Panc1 (cell line): ENCODE results near the gene UBTD2. TPM values are rescaled to one million over a fixed set of nuclear protein-coding genes. Genes with fewer than 3 reads are reported as not detected.

Experiments
- ATAC-seq: fragments of 200-7000 bp; cut with Tn5 transposase; 2 replicates; pipeline ENCODE4 v1.9.1; 2020; ENCODE audit warnings: mild to moderate bottlenecking, moderate library complexity
- BruUV-seq: library from RNA; stranded (reverse); fragments of 400-500 nt; replicated peaks from 2 replicates; lab custom pipeline; 2021; lab: Mats Ljungman, UMichigan
- CTCF ChIA-PET: fragments of 300-600 bp; sonication (Branson Sonifier 250); formaldehyde crosslinking; loops from one replicate; lab custom pipeline; 2022; ENCODE audit warnings: antibody characterized with exemption; lab: Charles Lee
- POLR2A ChIA-PET: fragments of 300-600 bp; sonication (Branson Sonifier 250); formaldehyde crosslinking; loops from one replicate; lab custom pipeline; 2022; ENCODE audit warnings: antibody characterized with exemption; lab: Charles Lee
- DNase-seq: peaks from one replicate; pipeline ENCODE4 v3.0.0-alpha.2; 2010; ENCODE audit warnings: low read depth, low spot score
- H3K27ac ChIP-seq: 2 replicates; pipeline ENCODE4 v1.5.1; 2011; ENCODE audit warnings: mild to moderate bottlenecking, low read length, inconsistent platforms
- H3K27me3 ChIP-seq: fragments of 200-500 bp; sonication (Bioruptor generic); 2 replicates; pipeline ENCODE4 v1.6.0; 2014; ENCODE audit warnings: low read length, inconsistent platforms; ENCODE audit not compliant: control insufficient read depth, insufficient read depth
- H3K36me3 ChIP-seq: fragments of 200-500 bp; sonication (Bioruptor generic); 2 replicates; pipeline ENCODE4 v1.5.1; 2014; ENCODE audit warnings: inconsistent platforms, mild to moderate bottlenecking, low read length, moderate library complexity; ENCODE audit not compliant: control insufficient read depth, insufficient read depth
- H3K4me1 ChIP-seq: 2 replicates; pipeline ENCODE4 v1.5.1; 2011; ENCODE audit warnings: inconsistent platforms, mild to moderate bottlenecking, low read length, moderate library complexity; ENCODE audit not compliant: control insufficient read depth, insufficient read depth
- H3K4me3 ChIP-seq, 2 experiments: 2 replicates each; pipeline ENCODE4 v1.5.1; 2011 to 2012; ENCODE audit warnings: low read depth in 2 of 2, low read length in 2 of 2, mild to moderate bottlenecking in 2 of 2, inconsistent platforms in 1 of 2, moderate library complexity in 1 of 2
- H3K9me3 ChIP-seq: fragments of 200-500 bp; sonication (Bioruptor generic); 2 replicates; pipeline ENCODE4 v1.5.1; 2014; ENCODE audit warnings: low read depth, mild to moderate bottlenecking, inconsistent platforms, low read length, moderate library complexity; ENCODE audit not compliant: control insufficient read depth, insufficient read depth
- POLR2AphosphoS5 ChIP-seq: IDR thresholded peaks from 2 replicates; pipeline ENCODE4 v1.6.1; 2012; ENCODE audit warnings: mild to moderate bottlenecking, low read depth, low read length, moderate library complexity
- SIN3A ChIP-seq: IDR thresholded peaks from 2 replicates; pipeline ENCODE4 v1.6.1; 2012; ENCODE audit warnings: low read depth, mild to moderate bottlenecking, low read length, moderate library complexity, borderline replicate concordance; ENCODE audit not compliant: insufficient read depth
- TCF7L2 ChIP-seq: IDR thresholded peaks from 2 replicates; pipeline ENCODE4 v1.6.1; 2011; ENCODE audit warnings: mild to moderate bottlenecking, low read depth, low read length, inconsistent platforms
- in situ Hi-C: cut with HindIII; loops from 2 replicates; pipeline ENCODE4 v1.10.0; 2016; ENCODE audit warnings: low sequenced_read_pairs, low pct_unique_long_range_greater_than_20kb
- intact Hi-C: fragments of 100-400 bp; cut with micrococcal nuclease; formaldehyde crosslinking; loops from one replicate; pipeline ENCODE4 v1.10.0; 2022; ENCODE audit not compliant: unreplicated experiment
- total RNA-seq: library from RNA; stranded (reverse); gene quantifications from one replicate; pipeline ENCODE4 v1.2.1, GENCODE V29; 2021; ENCODE audit not compliant: unreplicated experiment
- TF ChIP-seq, protein P1 (sequence below): fragments of 450-650 bp; IDR thresholded peaks from 2 replicates; pipeline ENCODE4 v1.5.1; 2017; ENCODE audit warnings: mild to moderate bottlenecking
- TF ChIP-seq, protein P2 (sequence below), 2 experiments: IDR thresholded peaks; 2 replicates each; pipeline ENCODE4 v1.6.1; 2011 to 2012; ENCODE audit warnings: low read depth in 2 of 2, control low read depth in 1 of 2, low read length in 1 of 2, mild to moderate bottlenecking in 1 of 2, moderate library complexity in 1 of 2; ENCODE audit not compliant: insufficient read depth in 1 of 2

UBTD2 gene
- total RNA-seq, 1 experiment from 2014 or later: 32.5 TPM

- Histone ChIP-seq H3K27ac (no peak overlapping the region), H3K4me3 (no peak overlapping the region), H3K36me3 (no peaks in the 10 kb centered on the region), H3K9me3 (no peaks in the 10 kb centered on the region), H3K27me3 (no peaks in the 10 kb centered on the region), H3K4me1 (no peaks in the 10 kb centered on the region)
- in situ Hi-C loops: no loop called here
- intact Hi-C loops: no loop called here
- DNase-seq (no peak), ATAC-seq (no peak)
- POLR2A ChIA-PET: interaction anchor here (0.6 kb wide), 1 partner anchor 47 kb away, joined by 7 read pairs; no protein-coding TSS in a partner anchor
- TF ChIP-seq POLR2AphosphoS5 (no peak), SIN3A (no peak), TCF7L2 (no peak)
- TF ChIP-seq, protein P1, sequence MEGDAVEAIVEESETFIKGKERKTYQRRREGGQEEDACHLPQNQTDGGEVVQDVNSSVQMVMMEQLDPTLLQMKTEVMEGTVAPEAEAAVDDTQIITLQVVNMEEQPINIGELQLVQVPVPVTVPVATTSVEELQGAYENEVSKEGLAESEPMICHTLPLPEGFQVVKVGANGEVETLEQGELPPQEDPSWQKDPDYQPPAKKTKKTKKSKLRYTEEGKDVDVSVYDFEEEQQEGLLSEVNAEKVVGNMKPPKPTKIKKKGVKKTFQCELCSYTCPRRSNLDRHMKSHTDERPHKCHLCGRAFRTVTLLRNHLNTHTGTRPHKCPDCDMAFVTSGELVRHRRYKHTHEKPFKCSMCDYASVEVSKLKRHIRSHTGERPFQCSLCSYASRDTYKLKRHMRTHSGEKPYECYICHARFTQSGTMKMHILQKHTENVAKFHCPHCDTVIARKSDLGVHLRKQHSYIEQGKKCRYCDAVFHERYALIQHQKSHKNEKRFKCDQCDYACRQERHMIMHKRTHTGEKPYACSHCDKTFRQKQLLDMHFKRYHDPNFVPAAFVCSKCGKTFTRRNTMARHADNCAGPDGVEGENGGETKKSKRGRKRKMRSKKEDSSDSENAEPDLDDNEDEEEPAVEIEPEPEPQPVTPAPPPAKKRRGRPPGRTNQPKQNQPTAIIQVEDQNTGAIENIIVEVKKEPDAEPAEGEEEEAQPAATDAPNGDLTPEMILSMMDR: no peak
- TF ChIP-seq, protein P2, sequence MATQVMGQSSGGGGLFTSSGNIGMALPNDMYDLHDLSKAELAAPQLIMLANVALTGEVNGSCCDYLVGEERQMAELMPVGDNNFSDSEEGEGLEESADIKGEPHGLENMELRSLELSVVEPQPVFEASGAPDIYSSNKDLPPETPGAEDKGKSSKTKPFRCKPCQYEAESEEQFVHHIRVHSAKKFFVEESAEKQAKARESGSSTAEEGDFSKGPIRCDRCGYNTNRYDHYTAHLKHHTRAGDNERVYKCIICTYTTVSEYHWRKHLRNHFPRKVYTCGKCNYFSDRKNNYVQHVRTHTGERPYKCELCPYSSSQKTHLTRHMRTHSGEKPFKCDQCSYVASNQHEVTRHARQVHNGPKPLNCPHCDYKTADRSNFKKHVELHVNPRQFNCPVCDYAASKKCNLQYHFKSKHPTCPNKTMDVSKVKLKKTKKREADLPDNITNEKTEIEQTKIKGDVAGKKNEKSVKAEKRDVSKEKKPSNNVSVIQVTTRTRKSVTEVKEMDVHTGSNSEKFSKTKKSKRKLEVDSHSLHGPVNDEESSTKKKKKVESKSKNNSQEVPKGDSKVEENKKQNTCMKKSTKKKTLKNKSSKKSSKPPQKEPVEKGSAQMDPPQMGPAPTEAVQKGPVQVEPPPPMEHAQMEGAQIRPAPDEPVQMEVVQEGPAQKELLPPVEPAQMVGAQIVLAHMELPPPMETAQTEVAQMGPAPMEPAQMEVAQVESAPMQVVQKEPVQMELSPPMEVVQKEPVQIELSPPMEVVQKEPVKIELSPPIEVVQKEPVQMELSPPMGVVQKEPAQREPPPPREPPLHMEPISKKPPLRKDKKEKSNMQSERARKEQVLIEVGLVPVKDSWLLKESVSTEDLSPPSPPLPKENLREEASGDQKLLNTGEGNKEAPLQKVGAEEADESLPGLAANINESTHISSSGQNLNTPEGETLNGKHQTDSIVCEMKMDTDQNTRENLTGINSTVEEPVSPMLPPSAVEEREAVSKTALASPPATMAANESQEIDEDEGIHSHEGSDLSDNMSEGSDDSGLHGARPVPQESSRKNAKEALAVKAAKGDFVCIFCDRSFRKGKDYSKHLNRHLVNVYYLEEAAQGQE (IDR thresholded peaks at IDR 0.05; ENCODE audit: insufficient read depth in 1 of 2, low read depth in 2 of 2, low read length in 1 of 2): no peak
- BruUV-seq: no TSS peak
- CTCF ChIA-PET: interaction anchor here (0.6 to 0.7 kb wide), 3 partner anchors 18 to 600 kb away, joined by 4 to 8 read pairs (median 6); no protein-coding TSS in a partner anchor
Measured at GRCh38 chr5:172251419-172251818, 32.1 kb downstream of the UBTD2 start.

GRCh38 chr5:172248637-172249036, 34.9 kb downstream of the UBTD2 start:
- POLR2A ChIA-PET: no interaction called here
- no peak overlapping the region for H3K27ac ChIP-seq
- no peak overlapping the region for H3K4me3 ChIP-seq
- CTCF ChIA-PET: no interaction called here
- no peaks in the 10 kb centered on the region for H3K27me3 ChIP-seq
- TF ChIP-seq TCF7L2 (no peak), SIN3A (no peak), POLR2AphosphoS5 (no peak)
- TF ChIP-seq, protein P1: no peak
- TF ChIP-seq, protein P2 (IDR thresholded peaks at IDR 0.05; ENCODE audit: insufficient read depth in 1 of 2, low read depth in 2 of 2, low read length in 1 of 2): no peak
- no peaks in the 10 kb centered on the region for H3K9me3 ChIP-seq
- no TSS peak for BruUV-seq
- in situ Hi-C loops (no loop called here), intact Hi-C loops (no loop called here)
- DNase-seq (no peak), ATAC-seq (no peak)
- no peaks in the 10 kb centered on the region for H3K36me3 ChIP-seq
- H3K4me1 ChIP-seq: no peaks in the 10 kb centered on the region
